GM23338 (cell line): ENCODE results near the gene PAPPA. TPM values are rescaled to one million over a fixed set of nuclear protein-coding genes. Genes with fewer than 3 reads are reported as not detected.

ENCODE experiments used
- ATAC-seq: fragments of 200-7000 bp; cut with Tn5 transposase; 3 replicates; pipeline ENCODE4 v1.9.1; 2020
- DNase-seq: peaks from one replicate; pipeline ENCODE4 v3.0.0-alpha.2; 2015; ENCODE audit warnings: low spot score
- H2AFZ ChIP-seq: fragments of 200-600 bp; sonication (generic); 2 replicates; pipeline ENCODE4 v1.8.0; 2016; ENCODE audit warnings: antibody characterized with exemption, mild to moderate bottlenecking, moderate library complexity
- H3F3A ChIP-seq: fragments of 200-600 bp; sonication (generic); replicated peaks from 2 replicates; pipeline ENCODE4 v1.8.0; 2017; ENCODE audit warnings: antibody characterized with exemption, mixed run types, low read depth
- H3K27ac ChIP-seq: fragments of 200-600 bp; sonication (generic); 2 replicates; pipeline ENCODE4 v1.6.1; 2016; ENCODE audit warnings: low read depth
- H3K27me3 ChIP-seq: fragments of 200-600 bp; sonication (generic); 2 replicates; pipeline ENCODE4 v1.8.0; 2016; ENCODE audit warnings: mild to moderate bottlenecking, mixed run types, moderate library complexity; ENCODE audit not compliant: insufficient read depth
- H3K36me3 ChIP-seq: fragments of 200-600 bp; sonication (generic); 2 replicates; pipeline ENCODE4 v1.8.0; 2016; ENCODE audit warnings: mild to moderate bottlenecking; ENCODE audit not compliant: insufficient read depth
- H3K4me1 ChIP-seq: fragments of 200-600 bp; sonication (generic); 2 replicates; pipeline ENCODE4 v1.8.0; 2016; ENCODE audit warnings: mild to moderate bottlenecking, moderate library complexity; ENCODE audit not compliant: insufficient read depth
- H3K4me2 ChIP-seq: fragments of 200-600 bp; sonication (generic); 2 replicates; pipeline ENCODE4 v1.7.1; 2017; ENCODE audit warnings: mixed run types
- H3K4me3 ChIP-seq: fragments of 200-600 bp; sonication (generic); 2 replicates; pipeline ENCODE4 v1.6.1; 2016; ENCODE audit warnings: mixed run types
- H3K79me2 ChIP-seq: fragments of 200-600 bp; sonication (generic); replicated peaks from 2 replicates; pipeline ENCODE4 v1.8.0; 2017; ENCODE audit warnings: mild to moderate bottlenecking; ENCODE audit not compliant: insufficient read depth
- H3K9me2 ChIP-seq: fragments of 200-600 bp; sonication (generic); 2 replicates; pipeline ENCODE4 v1.8.0; 2017; ENCODE audit not compliant: insufficient read depth
- H4K20me1 ChIP-seq: fragments of 200-600 bp; sonication (generic); replicated peaks from 2 replicates; pipeline ENCODE4 v1.8.0; 2017; ENCODE audit warnings: mild to moderate bottlenecking; ENCODE audit not compliant: insufficient read depth
- H3K27ac Mint-ChIP-seq: 2 replicates; pipeline ENCODE4 v1.8.0; 2020; ENCODE audit warnings: inconsistent platforms, mild to moderate bottlenecking, moderate library complexity, mixed read lengths
- H3K27me3 Mint-ChIP-seq: 3 replicates; pipeline ENCODE4 v1.8.0; 2022; ENCODE audit warnings: low read depth, mild to moderate bottlenecking, moderate library complexity, mixed read lengths, inconsistent platforms; ENCODE audit not compliant: insufficient read depth, poor library complexity
- H3K36me3 Mint-ChIP-seq: 3 replicates; pipeline ENCODE4 v1.8.0; 2021; ENCODE audit warnings: low read depth, mild to moderate bottlenecking, inconsistent platforms, moderate library complexity, mixed read lengths
- H3K4me1 Mint-ChIP-seq: 3 replicates; pipeline ENCODE4 v1.8.0; 2020; ENCODE audit warnings: mild to moderate bottlenecking, inconsistent platforms, mixed read lengths
- H3K4me3 Mint-ChIP-seq: 3 replicates; pipeline ENCODE4 v1.8.0; 2021; ENCODE audit warnings: moderate library complexity, mild to moderate bottlenecking, inconsistent platforms, mixed read lengths
- H3K9me3 Mint-ChIP-seq: 3 replicates; pipeline ENCODE4 v1.8.0; 2020; ENCODE audit warnings: moderate library complexity, mild to moderate bottlenecking, inconsistent platforms, mixed read lengths
- CREB1 ChIP-seq: fragments of 250-450 bp; sonication (Bioruptor Pico); IDR thresholded peaks from 2 replicates; pipeline ENCODE4 v1.5.0; 2020; ENCODE audit warnings: low read depth, mild to moderate bottlenecking, moderate library complexity
- CTCF ChIP-seq, 2 experiments: fragments of 200-600 bp in 1 of 2; sonication (generic) in 1 of 2; conservative IDR thresholded peaks; 2 replicates each; pipeline versions ENCODE4 v1.5.1 to v1.6.1; 2016 to 2017; ENCODE audit warnings: antibody characterized with exemption in 2 of 2, low read depth in 2 of 2, mild to moderate bottlenecking in 2 of 2, moderate library complexity in 1 of 2
- ETS1 ChIP-seq: IDR thresholded peaks from 2 replicates; pipeline ENCODE4 v1.6.1; 2016; ENCODE audit warnings: antibody characterized with exemption
- EZH2 ChIP-seq: fragments of 200-600 bp; sonication (generic); IDR thresholded peaks from one replicate; pipeline ENCODE4 v1.8.0; 2017; ENCODE audit warnings: antibody characterized with exemption, mild to moderate bottlenecking, low read depth; ENCODE audit not compliant: unreplicated experiment
- EZH2phosphoT487 ChIP-seq: fragments of 200-600 bp; sonication (generic); IDR thresholded peaks from one replicate; pipeline ENCODE4 v1.8.1; 2018; ENCODE audit warnings: antibody characterized with exemption; ENCODE audit not compliant: unreplicated experiment
- JUNB ChIP-seq: IDR thresholded peaks from one replicate; pipeline ENCODE4 v1.6.1; 2016; ENCODE audit warnings: antibody characterized with exemption; ENCODE audit not compliant: unreplicated experiment
- NANOG ChIP-seq: IDR thresholded peaks from 2 replicates; pipeline ENCODE4 v1.6.1; 2016; ENCODE audit warnings: antibody characterized with exemption, borderline replicate concordance
- POLR2AphosphoS5 ChIP-seq: IDR thresholded peaks from 2 replicates; pipeline ENCODE4 v1.6.1; 2016; ENCODE audit warnings: antibody characterized with exemption, low read depth
- STAT1 ChIP-seq: IDR thresholded peaks from one replicate; pipeline ENCODE4 v1.6.1; 2016; ENCODE audit warnings: antibody characterized with exemption; ENCODE audit not compliant: unreplicated experiment
- ZNF114 ChIP-seq: fragments of 250-450 bp; sonication (Bioruptor Pico); IDR thresholded peaks from 2 replicates; pipeline ENCODE4 v1.5.0; 2020; ENCODE audit warnings: mild to moderate bottlenecking, moderate library complexity
- ZNF331 ChIP-seq: fragments of 250-450 bp; sonication (Bioruptor Pico); IDR thresholded peaks from 2 replicates; pipeline ENCODE4 v1.5.0; 2020; ENCODE audit warnings: low read depth, mild to moderate bottlenecking, moderate library complexity
- ZNF462 ChIP-seq: fragments of 250-450 bp; sonication (Bioruptor Pico); IDR thresholded peaks from 2 replicates; pipeline ENCODE4 v1.5.0; 2020; ENCODE audit warnings: mild to moderate bottlenecking, moderate library complexity
- polyA plus RNA-seq: library from polyadenylated mRNA; unstranded; fragments of >200 nt; fragmentation: Nextera tagmentation; extraction: Ambion mirVana; gene quantifications from 2 replicates; pipeline ENCODE4 v1.2.1, GENCODE V29; 2016
- total RNA-seq: library from RNA; depleted of rRNA; stranded (reverse); fragments of >200 nt; shearing (Covaris generic); gene quantifications from 2 replicates; pipeline ENCODE4 v1.2.3, GENCODE V29; 2014
- TF ChIP-seq, protein P1 (sequence below): IDR thresholded peaks from one replicate; pipeline ENCODE4 v1.6.1; 2018; ENCODE audit warnings: antibody characterized with exemption; ENCODE audit not compliant: unreplicated experiment

PAPPA gene
- total and polyA plus RNA-seq, 2 experiments from 2014 or later, result 0.38 to 0.66 TPM

- peaks cover 7% of the 10 kb centered on the region; the same call in 2 of the 3 replicates for H3K4me1 Mint-ChIP-seq
- no peak overlapping the region for H3K4me3 Mint-ChIP-seq
- Histone ChIP-seq H3K79me2 (no peaks in the 10 kb centered on the region), H3K9me2 (0 out of 2 replicates have a peak, but pooled peaks cover 7% of the 10 kb centered on the region), H3F3A (no peaks in the 10 kb centered on the region), H3K27me3 (no peaks in the 10 kb centered on the region), H3K27ac (no peak overlapping the region), H3K4me3 (no peak overlapping the region), H3K36me3 (no peaks in the 10 kb centered on the region), H3K4me1 (no peaks in the 10 kb centered on the region), H2AFZ (no peak overlapping the region), H3K4me2 (no peak overlapping the region), H4K20me1 (no peaks in the 10 kb centered on the region)
- ATAC-seq, result no peak
- H3K27ac Mint-ChIP-seq, result no peak overlapping the region
- no peak for DNase-seq
- H3K9me3 Mint-ChIP-seq, result no peaks in the 10 kb centered on the region
- no peak for TF ChIP-seq JUNB
- no peak for TF ChIP-seq CREB1 (CRISPR knock-in tag)
- no peak for TF ChIP-seq EZH2phosphoT487
- no peak for TF ChIP-seq EZH2
- no peak for TF ChIP-seq STAT1
- TF ChIP-seq, protein P1, sequence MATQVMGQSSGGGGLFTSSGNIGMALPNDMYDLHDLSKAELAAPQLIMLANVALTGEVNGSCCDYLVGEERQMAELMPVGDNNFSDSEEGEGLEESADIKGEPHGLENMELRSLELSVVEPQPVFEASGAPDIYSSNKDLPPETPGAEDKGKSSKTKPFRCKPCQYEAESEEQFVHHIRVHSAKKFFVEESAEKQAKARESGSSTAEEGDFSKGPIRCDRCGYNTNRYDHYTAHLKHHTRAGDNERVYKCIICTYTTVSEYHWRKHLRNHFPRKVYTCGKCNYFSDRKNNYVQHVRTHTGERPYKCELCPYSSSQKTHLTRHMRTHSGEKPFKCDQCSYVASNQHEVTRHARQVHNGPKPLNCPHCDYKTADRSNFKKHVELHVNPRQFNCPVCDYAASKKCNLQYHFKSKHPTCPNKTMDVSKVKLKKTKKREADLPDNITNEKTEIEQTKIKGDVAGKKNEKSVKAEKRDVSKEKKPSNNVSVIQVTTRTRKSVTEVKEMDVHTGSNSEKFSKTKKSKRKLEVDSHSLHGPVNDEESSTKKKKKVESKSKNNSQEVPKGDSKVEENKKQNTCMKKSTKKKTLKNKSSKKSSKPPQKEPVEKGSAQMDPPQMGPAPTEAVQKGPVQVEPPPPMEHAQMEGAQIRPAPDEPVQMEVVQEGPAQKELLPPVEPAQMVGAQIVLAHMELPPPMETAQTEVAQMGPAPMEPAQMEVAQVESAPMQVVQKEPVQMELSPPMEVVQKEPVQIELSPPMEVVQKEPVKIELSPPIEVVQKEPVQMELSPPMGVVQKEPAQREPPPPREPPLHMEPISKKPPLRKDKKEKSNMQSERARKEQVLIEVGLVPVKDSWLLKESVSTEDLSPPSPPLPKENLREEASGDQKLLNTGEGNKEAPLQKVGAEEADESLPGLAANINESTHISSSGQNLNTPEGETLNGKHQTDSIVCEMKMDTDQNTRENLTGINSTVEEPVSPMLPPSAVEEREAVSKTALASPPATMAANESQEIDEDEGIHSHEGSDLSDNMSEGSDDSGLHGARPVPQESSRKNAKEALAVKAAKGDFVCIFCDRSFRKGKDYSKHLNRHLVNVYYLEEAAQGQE, result no peak
- no peak for TF ChIP-seq ZNF114 (CRISPR knock-in tag)
- TF ChIP-seq ZNF462 (CRISPR knock-in tag), result no peak
- TF ChIP-seq NANOG, result no peak
- no peak for TF ChIP-seq ETS1
- TF ChIP-seq CTCF (conservative IDR thresholded peaks at IDR 0.05; ENCODE audit: low read depth in 2 of 2), result no peak
- no peak for TF ChIP-seq ZNF331 (CRISPR knock-in tag)
- TF ChIP-seq POLR2AphosphoS5, result no peak
- H3K27me3 Mint-ChIP-seq, result no peaks in the 10 kb centered on the region
- H3K36me3 Mint-ChIP-seq, result no peaks in the 10 kb centered on the region
Measured at GRCh38 chr9:116196806-116197205, 43.2 kb downstream of the PAPPA start.
